Kidney capillary endothelial cell (primary cell): Measurements from ENCODE around the gene PICK1.
A peak's percentile ranks its signal among the peaks of the same experiment; 100 is the strongest.

Experiments
- DNase-seq: peaks from one replicate; pipeline ENCODE4 v3.0.0-alpha.2; 2018; ENCODE audit warnings: low spot score

PICK1 gene

DNA sequence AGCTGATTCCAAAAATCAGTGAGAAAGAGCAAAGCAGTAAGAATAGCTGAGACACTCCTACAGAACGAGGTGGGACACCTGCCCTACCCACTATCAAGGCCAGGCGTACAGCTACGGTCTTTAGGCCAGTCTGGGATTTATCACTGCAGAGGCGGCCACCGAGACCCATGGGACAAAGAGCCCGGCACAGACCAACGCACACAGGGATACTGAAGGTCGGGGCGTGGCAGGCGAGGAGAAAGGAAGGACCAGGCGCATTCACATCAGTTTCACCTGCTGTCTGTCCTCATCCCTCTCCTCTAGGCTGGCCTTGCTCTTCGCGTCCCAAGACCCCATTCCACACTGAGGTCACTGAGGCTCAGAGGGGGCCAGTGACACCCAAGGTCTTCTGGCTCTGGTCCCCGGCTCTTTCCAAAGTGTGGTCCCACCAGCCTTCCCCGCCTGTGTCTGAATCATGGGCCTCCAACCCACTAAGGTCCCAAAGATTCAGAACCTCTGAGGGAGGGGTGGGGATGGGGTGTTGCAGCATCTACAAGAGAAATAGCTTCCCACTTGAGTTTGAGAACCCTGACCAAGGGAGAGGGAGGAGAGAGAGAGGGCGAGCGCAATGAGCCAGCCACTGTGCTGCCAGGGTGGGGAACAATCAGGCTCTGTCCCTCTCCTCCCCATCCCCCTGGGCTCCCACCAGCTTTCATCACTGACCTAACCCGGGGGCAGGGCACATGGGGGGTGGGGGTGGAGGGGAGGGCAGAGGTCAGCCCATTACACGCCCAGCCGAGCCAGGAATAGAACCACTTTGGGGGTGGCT lies 7.2 kb upstream of the PICK1 start:
- no peak for DNase-seq

DNA sequence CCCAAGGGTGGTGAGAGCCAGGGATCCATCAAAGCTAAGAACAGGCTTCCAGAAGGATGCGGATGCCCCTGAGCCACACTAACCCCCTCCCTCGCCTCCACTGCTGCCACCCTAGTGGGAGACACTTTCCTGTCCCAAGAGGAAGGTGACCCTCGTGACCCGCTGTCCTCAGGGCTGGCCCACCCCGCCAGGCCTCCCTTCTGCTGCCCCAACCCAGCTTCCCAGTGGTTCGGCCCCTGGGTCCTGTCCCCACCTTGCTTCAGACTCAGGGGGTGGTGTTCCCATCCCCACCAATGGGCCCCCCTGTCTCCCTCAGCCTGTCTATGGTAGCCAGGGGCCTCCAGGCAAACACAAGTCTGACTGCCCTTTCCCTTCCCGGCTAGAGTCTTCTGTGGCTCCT lies 6.5 kb upstream of the PICK1 start:
- no peak for DNase-seq

DNA sequence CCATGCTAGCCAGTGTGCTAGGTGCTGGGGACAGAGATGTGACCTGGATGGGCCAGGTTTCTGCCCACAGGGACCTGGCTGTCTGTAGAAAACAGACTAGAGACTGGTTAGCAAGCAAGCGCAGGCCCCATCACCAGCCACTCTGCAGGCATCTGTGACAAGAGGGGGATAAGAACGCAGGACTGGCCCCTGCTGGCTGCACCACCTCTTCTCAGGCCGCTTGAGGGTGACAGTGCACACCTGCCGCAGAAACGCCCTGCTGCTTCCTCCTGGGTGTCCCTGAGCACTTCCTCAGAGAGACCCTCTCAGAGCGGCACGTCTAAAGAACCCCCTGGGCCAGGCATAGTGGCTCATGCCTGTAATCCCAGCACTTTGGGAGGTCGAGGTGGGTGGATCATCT lies 5.9 kb upstream of the PICK1 start:
- no peak for DNase-seq

DNA sequence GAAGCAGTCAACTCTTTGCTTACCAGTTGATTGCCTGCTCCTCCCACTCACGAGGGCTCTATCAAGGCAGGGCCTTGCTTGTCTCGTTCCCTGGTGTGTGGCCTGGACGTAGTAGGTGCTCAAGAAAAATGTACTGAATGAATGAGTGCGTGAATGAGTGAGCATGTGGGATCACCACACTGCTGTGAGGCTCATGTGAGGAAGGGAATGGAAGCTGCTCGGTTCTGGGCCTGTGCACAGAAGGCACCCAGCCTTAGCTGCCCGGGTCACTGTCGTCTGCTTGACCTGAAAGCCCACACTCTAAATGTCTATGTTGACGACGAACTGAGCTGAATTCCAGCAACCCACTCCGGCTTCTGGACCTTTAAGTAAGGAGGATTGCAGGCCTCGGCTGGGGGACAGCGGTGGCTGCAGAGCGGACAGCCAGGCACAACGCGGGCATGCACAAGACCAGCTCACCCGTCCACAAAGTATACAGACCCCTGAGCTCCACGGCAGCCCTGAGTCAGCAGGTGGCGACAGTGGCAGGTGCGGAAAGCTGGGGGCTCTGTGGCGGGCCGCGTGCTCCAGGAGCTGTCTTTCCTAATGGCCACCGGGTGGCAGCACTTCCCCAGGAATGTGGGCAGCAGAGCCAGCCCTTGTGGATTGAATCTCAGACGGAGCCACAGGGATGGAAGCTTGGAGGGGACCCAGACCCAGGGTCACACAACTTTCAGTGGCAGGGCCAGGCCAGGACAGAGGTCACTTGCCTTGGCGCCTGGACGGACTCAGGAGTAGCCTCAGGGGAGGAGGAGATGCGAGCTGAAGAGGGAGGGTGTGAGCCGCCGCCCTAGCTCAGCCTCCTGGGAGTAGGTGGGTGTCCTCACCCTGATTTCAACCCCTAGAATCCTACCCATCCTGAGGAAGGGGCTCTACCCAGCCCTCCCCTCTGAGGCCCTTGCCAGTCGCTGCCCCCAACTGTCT lies 5.0 kb upstream of the PICK1 start:
- peak; percentile 79 for DNase-seq

DNA sequence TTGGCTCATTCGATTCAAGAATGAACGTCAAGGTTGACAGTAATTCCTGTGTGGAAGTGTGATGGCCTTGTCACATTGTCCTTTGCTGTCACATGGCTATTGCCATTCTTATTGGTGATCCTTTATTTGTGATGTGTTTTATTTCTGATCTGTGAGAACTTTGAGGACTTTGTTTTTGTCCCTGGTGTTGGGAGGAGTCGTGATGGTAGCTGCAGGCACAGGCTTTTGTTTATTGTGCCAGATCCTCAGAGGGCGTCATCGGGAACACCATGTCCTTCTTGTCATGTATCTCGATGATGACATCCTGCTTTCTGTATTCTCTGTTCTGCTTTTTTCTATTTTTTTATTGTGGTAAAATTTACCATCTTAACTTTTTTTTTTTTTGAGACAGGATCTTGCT lies 5.6 kb downstream of the PICK1 start:
- DNase-seq: no peak

DNA sequence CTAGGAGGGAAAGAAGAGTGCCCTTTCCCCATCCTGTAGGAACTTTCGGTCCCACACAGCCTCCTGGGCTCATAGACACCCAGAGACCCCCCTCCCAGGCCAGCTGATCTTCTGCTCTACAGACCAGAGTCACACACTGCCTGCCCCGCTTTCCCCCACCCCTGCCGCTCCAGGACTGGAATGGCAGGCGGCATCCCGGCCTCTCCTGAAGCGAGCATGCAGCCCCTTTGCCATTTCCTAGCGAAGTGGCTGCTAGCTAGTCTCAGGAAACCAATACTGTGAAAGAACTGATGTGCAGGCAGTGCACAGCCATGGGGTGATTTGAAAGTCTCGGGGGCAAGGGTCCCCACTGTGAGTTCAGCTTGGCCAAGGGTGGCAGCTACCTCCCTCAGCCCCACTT lies 8.3 kb downstream of the PICK1 start:
- no peak for DNase-seq

DNA sequence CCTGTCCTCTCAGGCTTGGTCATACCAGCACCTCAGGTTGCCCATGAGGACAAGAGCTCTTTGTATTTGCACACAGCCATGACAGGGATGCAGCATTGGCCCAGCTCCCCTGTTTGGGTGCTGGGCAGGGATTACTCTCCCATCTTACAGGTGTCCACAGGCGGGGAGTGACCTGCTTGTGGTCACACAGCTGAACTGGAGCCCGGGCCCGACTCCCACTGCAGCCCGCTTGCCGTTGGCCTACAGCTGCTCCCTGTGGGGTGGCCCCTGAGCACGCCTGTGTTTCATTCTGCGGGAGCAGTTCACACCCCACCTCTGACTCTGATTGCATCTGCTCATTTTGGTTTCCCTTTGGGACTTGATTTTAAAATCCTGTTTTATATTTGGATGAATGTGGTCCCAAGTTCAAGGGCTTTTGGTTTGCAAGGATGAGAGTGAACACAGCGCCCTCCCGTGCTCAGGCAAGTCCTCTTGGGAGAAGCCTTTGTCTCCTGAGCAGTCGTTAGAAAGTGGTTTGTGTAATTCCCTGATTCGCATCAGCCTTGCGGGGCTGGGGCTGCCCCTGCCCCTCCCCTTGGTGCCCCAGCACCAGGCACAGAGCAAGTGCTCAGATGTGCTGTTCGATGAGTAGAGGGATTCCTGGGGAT lies 9.3 kb downstream of the PICK1 start:
- DNase-seq: no peak

DNA sequence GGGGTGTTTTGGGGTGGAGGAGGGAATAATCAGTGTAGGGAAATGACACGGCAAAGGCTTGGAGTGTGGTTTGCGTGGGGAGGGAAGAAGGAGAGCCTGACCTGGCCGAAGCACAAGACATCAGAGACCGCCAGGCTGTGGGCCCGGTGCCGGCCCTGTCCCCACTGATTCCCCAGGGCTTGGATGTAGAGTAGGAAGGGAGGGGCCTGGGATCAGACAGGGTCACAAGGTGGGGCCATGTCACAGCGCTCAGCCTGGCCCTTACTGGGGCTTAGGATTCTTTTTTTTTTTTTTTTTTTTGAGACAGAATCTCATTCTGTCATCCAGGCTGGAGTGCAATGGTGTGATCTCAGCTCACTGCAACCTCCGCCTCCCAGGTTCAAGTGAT lies 9.8 kb downstream of the PICK1 start:
- DNase-seq: no peak

DNA sequence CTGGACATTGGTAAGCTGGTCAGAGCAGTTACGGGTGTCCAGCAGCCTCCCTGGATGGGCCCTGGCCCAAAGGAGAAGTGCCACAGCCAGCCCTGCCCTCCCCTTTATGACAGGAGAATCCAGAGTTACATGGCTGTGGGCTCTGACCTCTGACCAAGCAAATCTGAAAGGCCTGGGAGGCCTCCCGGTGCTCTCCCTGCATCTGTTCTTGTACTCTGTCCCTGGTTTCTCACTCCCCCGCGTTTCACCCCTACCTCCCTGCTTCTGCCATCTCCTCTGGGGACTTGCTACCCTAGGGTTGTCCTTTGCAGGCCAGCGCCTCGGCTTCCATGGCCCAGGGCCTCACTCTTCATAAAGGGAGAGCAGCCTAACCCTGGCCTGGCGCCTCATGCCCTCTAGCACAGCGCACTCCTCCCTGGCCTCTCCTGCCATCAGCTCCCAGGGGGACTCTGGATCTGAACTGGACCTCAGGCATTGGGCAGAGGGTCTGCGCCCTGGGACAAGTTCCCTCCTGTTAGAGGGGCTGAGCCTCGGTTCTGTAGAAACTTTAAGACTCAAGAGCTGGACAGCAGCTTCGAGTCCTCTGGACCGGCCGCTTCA lies 10.7 kb downstream of the PICK1 start:
- DNase-seq: no peak

DNA sequence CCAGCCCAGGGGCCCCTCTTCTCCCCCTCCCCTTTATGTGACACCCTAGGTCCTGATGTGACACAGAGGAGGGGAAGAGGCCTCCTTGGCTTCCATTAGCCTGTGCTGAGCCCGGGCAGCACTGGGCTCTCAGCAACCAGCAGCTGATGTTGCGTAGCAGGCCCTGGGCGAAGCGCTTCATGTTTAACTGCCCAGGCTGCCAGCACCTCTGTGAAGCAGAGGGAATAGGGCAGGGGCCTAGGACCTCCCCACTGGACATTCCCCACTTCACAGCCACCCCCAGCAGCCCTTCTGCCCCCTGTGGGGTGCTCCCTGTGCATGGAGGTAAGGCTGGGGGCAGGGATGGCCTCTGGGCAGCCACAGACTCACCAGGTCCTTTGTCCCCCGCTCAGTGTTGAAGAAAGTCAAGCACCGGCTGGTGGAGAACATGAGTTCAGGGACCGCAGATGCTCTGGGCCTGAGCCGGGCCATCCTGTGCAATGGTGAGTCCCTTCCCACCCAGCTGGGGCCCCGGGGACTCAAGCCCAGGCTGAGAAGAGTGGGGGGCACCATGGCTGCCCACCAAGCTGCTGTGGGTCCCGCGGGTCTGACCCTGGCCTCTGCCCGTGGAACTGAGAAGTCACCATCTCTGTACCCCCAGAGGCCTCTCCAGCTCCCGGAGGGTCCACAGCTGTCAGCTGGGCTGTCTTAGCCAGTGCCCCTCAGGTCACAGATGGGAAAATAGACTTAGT lies 11.6 kb downstream of the PICK1 start:
- no peak for DNase-seq

DNA sequence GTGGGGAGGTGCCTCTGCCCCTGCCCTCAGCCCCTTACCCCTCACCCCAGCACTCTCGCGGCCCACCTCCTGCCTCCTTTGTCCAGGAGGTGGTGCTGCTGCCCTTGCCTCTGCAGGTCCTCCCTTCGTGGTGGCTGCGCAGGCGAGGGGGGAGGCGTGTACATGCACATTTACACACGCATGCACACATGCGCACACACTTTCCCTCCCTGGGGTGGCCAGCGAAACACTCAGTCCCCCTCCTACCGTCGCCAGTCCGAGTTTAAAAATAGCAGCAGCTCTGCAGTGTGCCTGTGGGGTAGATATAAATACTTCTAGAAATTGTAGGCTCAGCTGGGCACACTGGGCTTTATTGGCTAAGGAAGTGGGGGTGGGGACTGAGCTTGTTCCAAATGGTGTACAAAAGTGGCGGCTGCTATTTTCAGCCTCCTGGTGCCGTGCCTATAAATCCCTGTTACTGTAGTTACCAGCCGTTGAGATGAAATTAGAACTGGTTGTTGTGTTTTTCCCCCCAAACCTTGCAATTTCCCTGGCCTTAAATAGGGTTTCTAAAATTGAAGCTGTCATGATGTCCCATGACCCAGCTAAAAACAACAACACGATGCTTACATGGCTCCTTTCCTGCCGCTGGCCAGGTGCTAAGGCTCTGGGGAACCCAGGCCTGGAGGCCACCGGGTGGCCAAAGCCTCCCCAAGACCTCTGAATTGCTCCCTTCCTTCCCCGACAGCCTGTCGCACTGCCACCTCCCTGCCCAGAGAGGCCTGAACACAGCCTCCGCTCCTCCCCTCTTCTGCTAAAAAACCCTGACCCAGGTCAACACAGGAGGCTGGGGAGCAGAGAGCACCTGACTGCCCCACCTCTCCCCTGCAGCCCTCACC lies 12.4 kb downstream of the PICK1 start:
- peak; percentile 28 for DNase-seq

DNA sequence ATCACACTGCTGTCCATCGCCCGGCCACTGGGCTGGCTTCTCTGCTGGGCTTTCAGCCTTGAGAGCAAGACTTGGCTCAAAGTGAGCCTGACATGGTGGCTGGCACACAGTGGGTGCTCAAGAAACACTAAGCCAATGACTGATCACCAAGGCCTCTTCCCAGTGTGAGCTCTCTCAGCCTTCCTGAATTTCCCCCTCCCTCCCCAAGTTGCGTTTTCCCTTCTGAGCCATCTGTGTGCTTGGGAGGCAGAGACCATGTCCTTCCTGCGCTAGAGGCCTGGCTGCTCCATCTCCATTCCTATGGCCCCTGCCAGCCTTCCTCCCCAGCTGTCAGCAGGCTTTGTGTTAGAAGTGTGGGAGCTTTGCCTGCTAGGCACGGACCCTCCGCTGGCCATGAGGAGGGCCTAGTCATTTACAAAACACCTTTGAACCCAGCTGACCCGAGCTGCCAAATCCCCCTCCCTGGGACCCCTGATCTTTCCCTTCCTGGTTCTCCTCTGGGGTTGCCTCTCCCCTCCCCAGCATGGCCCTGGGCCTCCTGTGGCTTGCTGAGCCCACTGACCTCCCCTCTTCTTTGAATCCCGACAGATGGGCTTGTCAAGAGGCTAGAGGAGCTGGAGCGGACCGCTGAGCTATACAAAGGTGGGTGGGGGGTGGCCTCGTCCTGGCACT lies 13.2 kb downstream of the PICK1 start:
- no peak for DNase-seq

DNA sequence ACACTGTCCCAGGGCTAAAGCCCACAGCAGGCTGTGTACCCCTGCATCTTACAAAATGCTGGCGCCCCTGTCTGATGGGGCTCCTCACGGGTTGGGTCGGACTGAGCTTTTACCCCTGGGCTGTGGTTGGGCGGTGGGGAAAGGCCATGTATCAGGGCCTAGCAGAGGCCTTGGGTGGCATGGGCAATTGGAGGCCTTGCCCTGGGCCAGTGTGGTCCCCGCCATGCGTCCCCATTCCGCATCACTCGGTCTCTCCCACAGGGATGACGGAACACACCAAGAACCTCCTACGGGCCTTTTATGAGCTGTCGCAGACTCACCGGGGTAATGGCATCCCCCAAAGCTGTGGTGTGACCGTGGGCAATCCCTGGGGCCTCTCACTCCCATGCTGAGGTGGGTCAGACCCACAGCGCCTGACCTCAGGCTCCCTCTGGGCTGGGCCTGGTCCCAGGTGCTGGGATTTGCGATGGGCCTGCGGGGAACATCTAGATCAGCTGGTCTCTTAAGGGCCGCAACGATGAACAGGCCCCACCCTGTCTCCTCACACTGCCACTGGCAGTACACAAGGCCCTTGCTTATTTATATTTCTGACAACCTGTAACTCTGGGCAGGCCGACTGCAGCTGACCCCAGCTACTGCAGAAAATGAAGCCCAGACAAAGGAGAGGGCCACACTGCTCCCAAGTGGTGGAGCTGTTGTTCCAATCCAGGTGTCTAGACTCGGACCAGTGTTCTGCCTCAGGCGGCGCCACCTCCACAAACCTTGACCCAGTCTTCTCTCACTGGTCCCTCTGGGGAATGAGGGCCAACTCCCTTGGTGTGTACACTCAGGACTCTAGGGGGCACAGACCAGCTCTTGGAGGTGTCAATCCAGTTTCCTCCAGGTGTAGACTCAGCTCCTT lies 14.5 kb downstream of the PICK1 start:
- no peak for DNase-seq

DNA sequence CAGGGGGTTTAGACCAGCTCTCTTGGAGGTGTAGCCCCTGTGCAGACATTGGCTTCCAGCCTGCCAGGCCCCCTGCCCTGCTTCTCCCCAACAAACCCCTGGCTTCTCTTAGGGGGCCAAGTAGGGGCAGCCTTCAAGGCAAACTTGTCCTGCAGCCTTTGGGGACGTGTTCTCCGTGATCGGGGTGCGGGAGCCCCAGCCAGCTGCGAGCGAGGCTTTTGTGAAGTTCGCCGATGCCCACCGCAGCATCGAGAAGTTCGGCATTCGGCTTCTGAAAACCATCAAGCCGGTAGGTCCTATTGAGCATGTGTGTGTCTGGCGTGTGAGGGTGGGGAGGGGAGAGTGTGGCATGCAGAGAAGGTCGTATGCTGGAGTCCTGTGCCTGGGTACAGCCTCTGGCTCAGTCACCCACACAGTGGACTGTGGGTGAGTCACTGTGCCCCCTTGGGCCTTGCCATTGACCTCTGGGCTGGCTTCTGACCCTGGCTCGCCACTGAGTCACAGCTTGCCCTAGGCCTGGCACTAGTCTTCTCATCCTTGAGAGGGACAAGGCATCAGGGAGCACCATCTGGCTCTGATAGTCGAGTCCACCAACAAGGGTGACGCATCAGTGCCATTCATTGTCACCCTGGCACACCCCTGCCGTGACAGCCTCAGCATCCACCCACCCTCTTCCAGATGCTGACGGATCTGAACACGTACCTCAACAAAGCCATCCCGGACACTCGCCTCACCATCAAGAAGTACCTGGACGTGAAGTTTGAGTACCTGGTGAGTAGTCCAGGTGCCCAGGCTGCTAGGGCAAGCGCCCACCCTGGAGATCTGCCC lies 15.3 kb downstream of the PICK1 start:
- no peak for DNase-seq

DNA sequence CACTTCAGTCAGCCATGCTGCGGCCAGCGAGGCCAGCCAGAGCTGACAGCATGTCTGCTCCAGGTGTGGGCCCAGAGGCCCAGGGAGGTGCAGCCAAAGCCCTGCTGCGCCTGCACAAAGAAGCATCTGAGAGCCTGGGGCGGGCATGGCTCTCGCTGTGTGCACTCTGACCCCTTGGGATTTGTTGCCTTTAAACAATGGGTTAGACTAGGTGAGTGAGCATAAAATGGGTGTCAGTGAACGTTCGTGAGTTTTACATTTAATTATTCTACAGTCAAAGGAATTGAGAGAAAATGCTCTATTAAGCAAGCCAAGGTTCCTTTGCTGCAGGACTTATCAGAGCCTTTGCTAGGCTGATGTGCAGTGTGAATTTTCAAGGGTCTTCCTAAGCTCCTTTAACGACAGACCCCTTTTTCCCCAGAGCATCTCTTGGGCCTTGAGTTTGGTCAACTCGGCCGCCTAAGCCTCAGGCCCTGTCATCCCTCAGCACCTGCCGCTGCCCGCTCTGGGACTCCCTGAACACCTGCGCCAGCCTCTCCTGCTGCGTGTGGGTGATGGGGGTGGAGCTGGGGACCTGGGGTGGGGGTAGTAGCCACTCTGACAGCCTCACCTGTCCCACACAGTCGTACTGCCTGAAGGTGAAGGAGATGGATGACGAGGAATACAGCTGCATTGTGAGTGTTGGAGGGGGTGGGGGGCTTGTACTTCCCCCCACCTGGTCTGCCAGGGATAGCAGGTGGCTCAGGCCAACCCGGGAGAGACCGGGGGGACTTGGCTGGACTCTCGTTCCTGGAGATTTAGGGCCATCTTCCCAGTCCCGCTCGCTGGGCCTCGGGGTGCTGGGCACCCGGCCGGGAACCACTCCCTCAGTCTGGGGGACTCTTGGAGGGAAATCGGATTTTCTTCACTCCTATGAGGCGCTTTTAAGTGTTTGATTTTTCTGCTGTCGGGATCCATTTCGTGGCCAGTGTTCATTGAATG lies 16.2 kb downstream of the PICK1 start:
- DNase-seq: no peak

DNA sequence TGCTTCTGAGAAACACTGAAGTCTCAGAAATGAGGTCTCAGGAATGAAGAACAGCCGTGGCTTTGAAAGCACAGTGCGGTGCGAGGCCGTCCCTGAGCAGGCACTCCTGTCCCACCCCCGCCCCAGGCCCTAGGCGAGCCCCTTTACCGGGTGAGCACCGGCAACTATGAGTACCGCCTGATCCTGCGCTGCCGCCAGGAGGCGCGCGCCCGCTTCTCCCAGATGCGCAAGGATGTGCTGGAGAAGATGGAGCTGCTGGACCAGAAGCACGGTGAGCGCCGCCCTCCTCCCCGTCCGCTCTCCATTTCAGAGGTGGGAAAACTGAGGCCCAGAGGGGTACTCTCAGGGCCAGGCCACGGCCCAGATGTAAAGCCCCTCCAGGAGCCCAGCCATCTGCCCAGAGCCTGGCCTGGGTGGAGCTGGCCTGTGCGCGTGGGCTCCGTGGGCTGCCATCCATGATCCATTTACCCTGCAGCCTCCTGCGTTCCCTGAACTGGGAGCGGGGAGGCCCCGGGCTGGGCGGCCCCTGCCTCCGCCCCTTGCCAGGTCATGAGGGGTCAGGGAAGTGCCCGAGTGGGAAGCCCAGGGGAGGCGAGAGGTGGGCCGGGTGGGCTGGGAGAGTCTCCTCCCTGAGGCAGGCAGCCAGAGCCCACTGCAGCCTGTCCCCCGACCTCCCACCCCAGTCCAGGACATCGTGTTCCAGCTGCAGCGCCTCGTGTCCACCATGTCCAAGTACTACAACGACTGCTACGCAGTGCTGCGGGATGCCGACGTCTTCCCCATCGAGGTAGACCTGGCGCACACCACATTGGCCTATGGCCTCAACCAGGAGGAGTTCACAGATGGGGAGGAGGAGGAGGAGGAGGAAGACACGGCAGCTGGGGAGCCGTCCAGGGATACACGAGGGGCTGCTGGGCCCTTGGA lies 17.2 kb downstream of the PICK1 start:
- DNase-seq: peak; percentile 26
